Hematopoietic multipotent progenitor cell treated with erythropoietin and hydrocortisone succinate and interleukin-3 and kit ligand, for 4 days (in vitro differentiated cells): ENCODE data around the gene ZNF667.

Experiments used
- DNase-seq: peaks from one replicate; pipeline ENCODE4 v3.0.0-alpha.2; 2015

Gene ZNF667

GRCh38 chr19:56476651-56477428 is at the start of gene ZNF667:
ZNF667 (minus strand) TSS chr19:56477345; CDS start chr19:56462370, 14,975 bp downstream.
- DNase-seq, result peak; percentile 85

- no peak for DNase-seq
Measured at GRCh38 chr19:56525214-56525860, 48.2 kb upstream of the ZNF667 start.

GRCh38 chr19:56508290-56508778 is 31.2 kb upstream of the ZNF667 start:
- DNase-seq, result peak; percentile 2

GRCh38 chr19:56507446-56508289 is 30.5 kb upstream of the ZNF667 start, which contains the start of gene ZNF471:
ZNF471 (plus strand) TSS chr19:56507855; CDS start chr19:56511572, 3,717 bp downstream.
- peak; percentile 98 for DNase-seq

GRCh38 chr19:56504581-56504980 is 27.4 kb upstream of the ZNF667 start:
- DNase-seq, result no peak

GRCh38 chr19:56491399-56491798 is 14.3 kb upstream of the ZNF667 start:
- DNase-seq, result no peak

GRCh38 chr19:56477429-56478338 is 539 bp upstream of the ZNF667 start:
- DNase-seq, result peak; percentile 93

- no peak for DNase-seq
Measured at GRCh38 chr19:56476093-56476492, 1.1 kb downstream of the ZNF667 start.

GRCh38 chr19:56474308-56474707 is 2.8 kb downstream of the ZNF667 start:
- DNase-seq, result no peak

GRCh38 chr19:56441206-56441792 is 35.8 kb downstream of the ZNF667 start:
- DNase-seq, result no peak

- DNase-seq, result peak; percentile 22
Measured at GRCh38 chr19:56423985-56424353, 53.2 kb downstream of the ZNF667 start.

GRCh38 chr19:56423276-56423984 is 53.7 kb downstream of the ZNF667 start:
- DNase-seq, result peak; percentile 18

- no peak for DNase-seq
Measured at GRCh38 chr19:56405062-56405461, 72.1 kb downstream of the ZNF667 start.

GRCh38 chr19:56404705-56405056 is 72.5 kb downstream of the ZNF667 start:
- no peak for DNase-seq

GRCh38 chr19:56403764-56404704 is 73.1 kb downstream of the ZNF667 start, which contains the start of gene ZNF583:
ZNF583 (plus strand) TSS chr19:56404332; CDS start chr19:56407115, 2,783 bp downstream.
- DNase-seq, result peak; percentile 95

GRCh38 chr19:56403261-56403660 is 73.9 kb downstream of the ZNF667 start:
- peak; percentile 19 for DNase-seq

GRCh38 chr19:56400485-56400884 is 76.7 kb downstream of the ZNF667 start:
- DNase-seq, result peak; percentile 35

- DNase-seq, result no peak
Measured at GRCh38 chr19:56398809-56399208, 78.3 kb downstream of the ZNF667 start.

- peak; percentile 99 for DNase-seq
Measured at GRCh38 chr19:56393119-56394012, 83.8 kb downstream of the ZNF667 start, which contains the start of gene ZNF582. ZNF582 (minus strand) TSS chr19:56393534; CDS start chr19:56391752, 1,782 bp downstream.
